RWPE2 (cell line): ENCODE data around the gene SDK2.

Experiments
- ATAC-seq: fragments of 200-7000 bp; cut with Tn5 transposase; 3 replicates; pipeline ENCODE4 v1.9.1; 2021; ENCODE audit warnings: low read depth
- DNase-seq: peaks from one replicate; pipeline ENCODE4 v3.0.0-alpha.2; 2020; ENCODE audit warnings: low spot score
- H3K27ac ChIP-seq: fragments of 450-650 bp; 2 replicates; pipeline ENCODE4 v1.5.1; 2017; ENCODE audit warnings: mild to moderate bottlenecking; ENCODE audit not compliant: poor library complexity, severe bottlenecking
- H3K27me3 ChIP-seq: fragments of 250-450 bp; sonication (Bioruptor Pico); 2 replicates; pipeline ENCODE4 v1.5.1; 2021; ENCODE audit warnings: mild to moderate bottlenecking, moderate library complexity; ENCODE audit not compliant: insufficient read depth, poor library complexity, severe bottlenecking
- H3K36me3 ChIP-seq: fragments of 250-450 bp; sonication (Bioruptor Pico); 2 replicates; pipeline ENCODE4 v1.5.1; 2020; ENCODE audit warnings: low read depth, mild to moderate bottlenecking, moderate library complexity
- H3K4me1 ChIP-seq: fragments of 250-450 bp; sonication (Bioruptor Pico); 2 replicates; pipeline ENCODE4 v1.5.1; 2021; ENCODE audit warnings: mild to moderate bottlenecking, moderate library complexity; ENCODE audit not compliant: insufficient read depth, poor library complexity, severe bottlenecking
- H3K4me3 ChIP-seq: fragments of 250-450 bp; sonication (Bioruptor Pico); 2 replicates; pipeline ENCODE4 v1.5.1; 2021; ENCODE audit warnings: mild to moderate bottlenecking, moderate library complexity; ENCODE audit not compliant: severe bottlenecking
- H3K9me3 ChIP-seq: fragments of 250-450 bp; sonication (Bioruptor Pico); 2 replicates; pipeline ENCODE4 v1.5.1; 2021; ENCODE audit warnings: mild to moderate bottlenecking, moderate library complexity; ENCODE audit not compliant: severe bottlenecking
- TF ChIP-seq, protein P1 (sequence below): fragments of 450-650 bp; IDR thresholded peaks from one replicate; pipeline ENCODE4 v1.5.1; 2017; ENCODE audit warnings: mild to moderate bottlenecking, moderate library complexity; ENCODE audit not compliant: poor library complexity, severe bottlenecking

The SDK2 gene

DNA sequence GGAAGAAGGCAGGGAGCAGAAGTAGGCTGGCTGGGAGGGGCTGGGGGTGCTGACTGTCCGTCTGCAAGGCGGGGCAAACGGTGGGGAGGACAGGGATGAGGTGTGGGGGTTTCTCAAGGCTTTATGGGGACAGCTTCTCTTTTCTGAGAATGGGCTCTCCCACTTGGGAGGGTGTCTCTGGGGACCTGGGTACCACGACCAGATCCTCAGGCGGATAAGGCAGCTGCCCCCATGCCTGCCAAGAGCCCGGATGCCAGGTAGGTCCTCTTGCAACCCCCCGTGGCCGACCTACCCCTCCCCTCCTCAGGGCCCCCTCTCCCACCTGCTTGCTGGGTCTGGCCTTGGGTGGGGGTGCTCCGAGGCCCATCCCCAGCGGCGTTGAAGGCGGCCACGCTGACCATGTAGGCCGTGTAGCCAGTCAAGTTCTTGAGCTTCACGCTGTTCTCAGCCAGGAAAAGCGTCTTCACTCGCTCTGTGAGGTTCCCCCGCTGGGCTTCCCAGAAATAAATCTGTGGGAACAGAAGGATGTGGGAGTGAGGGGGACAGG, 276.1 kb downstream of the SDK2 start:
- H3K9me3 ChIP-seq = no peaks in the 10 kb centered on the region
- no peak for ATAC-seq
- H3K27ac ChIP-seq = no peak overlapping the region
- H3K4me1 ChIP-seq = no peaks in the 10 kb centered on the region
- DNase-seq = no peak
- no peak overlapping the region for H3K4me3 ChIP-seq
- no peaks in the 10 kb centered on the region for H3K27me3 ChIP-seq
- no peaks in the 10 kb centered on the region for H3K36me3 ChIP-seq
- TF ChIP-seq, protein P1, sequence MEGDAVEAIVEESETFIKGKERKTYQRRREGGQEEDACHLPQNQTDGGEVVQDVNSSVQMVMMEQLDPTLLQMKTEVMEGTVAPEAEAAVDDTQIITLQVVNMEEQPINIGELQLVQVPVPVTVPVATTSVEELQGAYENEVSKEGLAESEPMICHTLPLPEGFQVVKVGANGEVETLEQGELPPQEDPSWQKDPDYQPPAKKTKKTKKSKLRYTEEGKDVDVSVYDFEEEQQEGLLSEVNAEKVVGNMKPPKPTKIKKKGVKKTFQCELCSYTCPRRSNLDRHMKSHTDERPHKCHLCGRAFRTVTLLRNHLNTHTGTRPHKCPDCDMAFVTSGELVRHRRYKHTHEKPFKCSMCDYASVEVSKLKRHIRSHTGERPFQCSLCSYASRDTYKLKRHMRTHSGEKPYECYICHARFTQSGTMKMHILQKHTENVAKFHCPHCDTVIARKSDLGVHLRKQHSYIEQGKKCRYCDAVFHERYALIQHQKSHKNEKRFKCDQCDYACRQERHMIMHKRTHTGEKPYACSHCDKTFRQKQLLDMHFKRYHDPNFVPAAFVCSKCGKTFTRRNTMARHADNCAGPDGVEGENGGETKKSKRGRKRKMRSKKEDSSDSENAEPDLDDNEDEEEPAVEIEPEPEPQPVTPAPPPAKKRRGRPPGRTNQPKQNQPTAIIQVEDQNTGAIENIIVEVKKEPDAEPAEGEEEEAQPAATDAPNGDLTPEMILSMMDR = no peak

DNA sequence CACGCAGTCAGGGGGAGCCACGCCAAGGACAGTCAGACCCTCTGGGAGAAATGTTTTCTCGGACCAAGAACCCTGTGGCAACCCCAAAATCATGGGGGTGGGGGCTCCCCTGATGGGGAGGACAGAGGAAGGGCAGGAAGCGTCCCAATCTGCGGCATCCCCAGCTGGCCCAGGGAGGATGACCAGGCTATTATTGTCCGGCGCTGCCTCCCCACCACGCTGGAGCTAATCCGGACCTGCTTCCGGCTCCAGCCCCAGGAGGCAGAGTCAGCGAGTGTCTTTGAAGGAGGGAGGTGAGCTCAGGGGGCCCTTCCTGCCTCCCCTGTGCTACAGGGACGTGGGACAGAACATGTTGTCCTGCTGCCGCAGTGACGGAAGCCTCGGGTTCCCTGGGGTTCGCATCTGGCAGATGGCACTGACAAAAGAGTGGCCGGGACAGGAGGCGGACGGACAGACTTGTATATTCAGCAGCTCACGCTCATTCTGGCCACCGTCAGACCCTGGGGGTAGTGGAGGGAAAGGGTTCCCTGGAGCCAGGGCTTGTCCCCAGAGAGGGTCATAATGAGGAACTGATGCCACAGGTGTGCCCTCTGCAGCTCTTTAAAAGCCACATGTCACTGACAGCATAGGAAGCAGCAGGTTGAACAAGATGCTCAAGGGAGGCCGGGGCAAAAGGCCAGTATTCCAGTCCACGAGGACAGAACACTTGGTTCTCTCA, 278.2 kb downstream of the SDK2 start:
- Histone ChIP-seq H3K4me1 (no peaks in the 10 kb centered on the region), H3K4me3 (no peak overlapping the region), H3K36me3 (no peaks in the 10 kb centered on the region), H3K9me3 (no peaks in the 10 kb centered on the region), H3K27ac (no peak overlapping the region), H3K27me3 (no peaks in the 10 kb centered on the region)
- TF ChIP-seq, protein P1 = no peak
- DNase-seq (no peak), ATAC-seq (no peak)

DNA sequence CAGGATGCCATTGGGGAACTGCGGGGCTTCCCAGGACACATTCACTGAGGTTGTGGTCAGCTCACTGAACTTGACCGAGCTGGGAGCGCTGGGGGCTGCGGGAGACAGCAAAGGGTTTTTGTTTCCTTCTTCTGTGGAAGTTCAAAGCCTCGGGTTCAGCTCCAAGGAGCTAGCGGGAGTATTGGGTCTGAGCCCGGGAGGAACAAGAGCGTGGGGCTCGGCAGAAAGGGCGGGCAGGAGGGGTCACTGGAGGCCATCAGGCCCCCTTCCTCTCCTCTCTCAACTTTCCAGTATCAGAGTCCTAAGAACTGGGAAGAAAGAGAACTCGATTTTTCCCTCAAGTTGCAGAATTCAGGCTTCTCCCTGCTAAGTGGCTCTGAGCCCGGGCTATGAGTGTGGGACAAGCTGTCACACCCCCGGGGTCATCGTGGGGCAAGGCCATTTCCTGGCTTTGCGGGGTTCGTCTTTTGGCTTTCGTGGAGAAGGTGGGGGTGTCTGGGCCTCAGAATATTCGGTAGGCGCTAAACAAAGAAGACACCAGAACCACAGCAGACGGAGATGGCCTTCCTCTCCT, 278.9 kb downstream of the SDK2 start:
- no peak overlapping the region for H3K27ac ChIP-seq
- no peaks in the 10 kb centered on the region for H3K9me3 ChIP-seq
- no peaks in the 10 kb centered on the region for H3K36me3 ChIP-seq
- H3K27me3 ChIP-seq = no peaks in the 10 kb centered on the region
- TF ChIP-seq, protein P1 = no peak
- H3K4me1 ChIP-seq = no peaks in the 10 kb centered on the region
- no peak for ATAC-seq
- DNase-seq = no peak
- H3K4me3 ChIP-seq = no peak overlapping the region

DNA sequence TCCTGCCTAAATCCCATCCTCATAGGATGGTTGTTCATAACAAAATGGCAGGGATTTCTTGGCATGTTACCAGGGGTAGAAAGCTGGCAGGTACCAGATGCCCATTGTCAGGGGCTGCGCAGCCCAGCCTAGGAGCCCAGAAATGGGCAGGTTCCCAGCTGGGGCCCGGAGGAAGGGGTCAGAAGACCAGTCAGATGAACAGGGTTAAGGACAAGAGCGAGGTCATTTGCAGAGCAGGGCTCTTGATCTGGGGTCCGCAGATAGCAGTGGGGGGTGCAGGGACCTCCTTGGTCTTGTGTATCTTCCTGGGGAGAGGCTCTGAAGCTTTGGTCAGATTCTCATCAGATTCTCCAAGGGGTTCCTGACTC, 280.1 kb downstream of the SDK2 start:
- no peak overlapping the region for H3K4me3 ChIP-seq
- no peaks in the 10 kb centered on the region for H3K27me3 ChIP-seq
- H3K27ac ChIP-seq = no peak overlapping the region
- TF ChIP-seq, protein P1 = no peak
- no peak for ATAC-seq
- H3K36me3 ChIP-seq = no peaks in the 10 kb centered on the region
- no peak for DNase-seq
- H3K9me3 ChIP-seq = no peaks in the 10 kb centered on the region
- peaks cover 4% of the 10 kb centered on the region for H3K4me1 ChIP-seq
